Upper lobe of right lung (tissue), 1 donor: ENCODE measurements around the gene PAX5. TPM values are rescaled to one million over a fixed set of nuclear protein-coding genes. Genes with fewer than 3 reads are reported as not detected.

Experiments used
- ATAC-seq: fragments of 200-7000 bp; cut with Tn5 transposase; one replicate; pipeline ENCODE4 v1.9.1; 2020; ENCODE audit warnings: mild to moderate bottlenecking, moderate library complexity
- DNase-seq: peaks from one replicate; pipeline ENCODE4 v3.0.0-alpha.2; 2020
- H3K27ac ChIP-seq: fragments of 200-600 bp; one replicate; pipeline ENCODE4 v1.8.0; 2022
- H3K27me3 ChIP-seq: fragments of 200-600 bp; one replicate; pipeline ENCODE4 v1.8.0; 2022; ENCODE audit warnings: mild to moderate bottlenecking
- H3K36me3 ChIP-seq: fragments of 200-600 bp; one replicate; pipeline ENCODE4 v1.8.0; 2022
- H3K4me1 ChIP-seq: fragments of 200-600 bp; one replicate; pipeline ENCODE4 v1.8.0; 2022
- H3K4me3 ChIP-seq: fragments of 200-600 bp; one replicate; pipeline ENCODE4 v1.8.0; 2022; ENCODE audit warnings: mild to moderate bottlenecking
- H3K9me3 ChIP-seq: fragments of 200-600 bp; one replicate; pipeline ENCODE4 v1.8.0; 2022
- CTCF ChIP-seq: fragments of 200-600 bp; IDR thresholded peaks from one replicate; pipeline ENCODE4 v1.8.0; 2022; ENCODE audit warnings: antibody characterized with exemption
- intact Hi-C: fragments of 100-400 bp; cut with DNase I; formaldehyde crosslinking; loops from one replicate; pipeline ENCODE4 v1.11.0; 2022
- total RNA-seq: library from RNA; stranded (reverse); fragmentation: NEBNext Ultra II Directional; extraction: Animal tissue kit (Norgen Biotek cat#: 25700); gene quantifications from one replicate; pipeline ENCODE4 v1.2.1, GENCODE V29; 2021
- donor health status: DM: no; HTN: yes; CAD: no; lungs with severe emphysema.

The PAX5 gene
- total RNA-seq, 1 donor from 2014 or later, result 0.23 TPM

GRCh38 chr9:36997414-36997813 lies 36.7 kb downstream of the PAX5 start:
- DNase-seq, result no peak
- TF ChIP-seq CTCF, result no peak
- no peaks in the 10 kb centered on the region for H3K36me3 ChIP-seq
- H3K4me1 ChIP-seq, result no peaks in the 10 kb centered on the region
- intact Hi-C loops, result no loop called here
- ATAC-seq, result no peak
- no peaks in the 10 kb centered on the region for H3K9me3 ChIP-seq
- no peak overlapping the region for H3K27ac ChIP-seq
- H3K27me3 ChIP-seq, result peaks cover 46% of the 10 kb centered on the region
- no peak overlapping the region for H3K4me3 ChIP-seq

DNA sequence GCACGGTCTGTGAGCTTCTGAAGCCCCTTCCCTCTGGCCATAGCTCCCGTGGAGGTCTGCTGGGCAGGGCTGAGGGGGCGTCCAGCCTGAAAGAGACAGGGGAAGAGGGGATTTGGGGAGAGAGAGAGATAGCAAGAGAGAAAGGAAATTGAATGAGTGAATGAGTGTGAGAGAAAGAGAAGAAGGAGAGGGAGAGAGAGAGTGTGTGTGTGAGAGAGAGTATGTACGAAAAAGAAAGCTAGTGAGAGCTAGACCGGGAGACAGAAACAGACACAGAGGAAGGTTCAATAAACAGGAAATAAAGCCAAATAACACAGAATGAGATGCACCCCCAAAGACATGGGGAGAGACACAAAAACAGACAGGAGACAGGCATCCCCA lies 37.4 kb downstream of the PAX5 start:
- Histone ChIP-seq H3K36me3 (no peaks in the 10 kb centered on the region), H3K4me1 (no peaks in the 10 kb centered on the region), H3K27me3 (peaks cover 42% of the 10 kb centered on the region), H3K9me3 (no peaks in the 10 kb centered on the region), H3K27ac (no peak overlapping the region), H3K4me3 (no peak overlapping the region)
- DNase-seq, result no peak
- no peak for ATAC-seq
- TF ChIP-seq CTCF, result no peak
- intact Hi-C loops, result no loop called here

GRCh38 chr9:36995927-36996705 lies 38.0 kb downstream of the PAX5 start:
- no peak overlapping the region for H3K27ac ChIP-seq
- DNase-seq (peak; percentile 69), ATAC-seq (peak; percentile 75)
- peak; percentile 42 for TF ChIP-seq CTCF
- no peaks in the 10 kb centered on the region for H3K4me1 ChIP-seq
- H3K27me3 ChIP-seq, result peaks cover 36% of the 10 kb centered on the region
- intact Hi-C loops, result no loop called here
- no peak overlapping the region for H3K4me3 ChIP-seq
- H3K36me3 ChIP-seq, result no peaks in the 10 kb centered on the region
- H3K9me3 ChIP-seq, result no peaks in the 10 kb centered on the region

- Histone ChIP-seq H3K4me1 (no peaks in the 10 kb centered on the region), H3K4me3 (no peak overlapping the region), H3K27me3 (peaks cover 27% of the 10 kb centered on the region), H3K36me3 (no peaks in the 10 kb centered on the region), H3K9me3 (no peaks in the 10 kb centered on the region), H3K27ac (no peak overlapping the region)
- no peak for TF ChIP-seq CTCF
- DNase-seq (no peak), ATAC-seq (no peak)
- intact Hi-C loops, result no loop called here
These were observed 39.9 kb downstream of the PAX5 start for GRCh38 chr9:36993933-36994764.

- Histone ChIP-seq H3K9me3 (no peaks in the 10 kb centered on the region), H3K27me3 (peaks cover 38% of the 10 kb centered on the region), H3K4me1 (no peaks in the 10 kb centered on the region), H3K27ac (no peak overlapping the region), H3K36me3 (no peaks in the 10 kb centered on the region), H3K4me3 (no peak overlapping the region)
- TF ChIP-seq CTCF, result no peak
- no peak for DNase-seq
- ATAC-seq, result no peak
- intact Hi-C loops, result no loop called here
These were observed 41.4 kb downstream of the PAX5 start for GRCh38 chr9:36992501-36993316.
